WTC11 (cell line): Measurements from ENCODE around the gene SLC5A2.

Experiments used
- CTCF ChIP-seq: fragments of 200-600 bp; IDR thresholded peaks from 2 replicates; pipeline ENCODE4 v1.8.0; 2022; ENCODE audit warnings: antibody characterized with exemption
- SMAD3 ChIP-seq: sonication (generic); formaldehyde crosslinking; IDR thresholded peaks from 2 replicates; pipeline ENCODE4 v1.8.0; 2022; ENCODE audit warnings: missing genetic modification reagents, mild to moderate bottlenecking, borderline replicate concordance
- ZNF219 ChIP-seq: sonication (generic); formaldehyde crosslinking; IDR thresholded peaks from 2 replicates; pipeline ENCODE4 v1.8.0; 2023; ENCODE audit warnings: missing genetic modification reagents, mild to moderate bottlenecking, borderline replicate concordance

- TF ChIP-seq CTCF, result no peak
- TF ChIP-seq SMAD3, result no peak
- no peak for TF ChIP-seq ZNF219 (CRISPR knock-in tag)
Observed at GRCh38 chr16:31489298-31489564, 6.3 kb downstream of the SLC5A2 start.
